ENCODE data around the gene MUC12.
"Not testable (repeated sequence)": the region's sequence is repeated elsewhere in the genome, so short reads cannot be mapped to it uniquely, and the experiment has no call there.

Gene MUC12

DNA sequence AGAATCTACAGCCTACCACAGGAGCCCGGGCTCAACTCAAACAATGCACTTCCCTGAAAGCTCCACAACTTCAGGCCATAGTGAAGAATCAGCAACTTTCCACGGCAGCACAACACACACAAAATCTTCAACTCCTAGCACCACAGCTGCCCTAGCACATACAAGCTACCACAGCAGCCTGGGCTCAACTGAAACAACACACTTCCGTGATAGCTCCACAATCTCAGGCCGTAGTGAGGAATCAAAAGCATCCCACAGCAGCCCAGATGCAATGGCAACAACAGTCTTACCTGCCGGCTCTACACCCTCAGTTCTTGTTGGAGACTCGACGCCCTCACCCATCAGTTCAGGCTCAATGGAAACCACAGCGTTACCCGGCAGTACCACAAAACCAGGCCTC is 22.3 kb downstream of the MUC12 start:
- no peak for FAIRE-seq

DNA sequence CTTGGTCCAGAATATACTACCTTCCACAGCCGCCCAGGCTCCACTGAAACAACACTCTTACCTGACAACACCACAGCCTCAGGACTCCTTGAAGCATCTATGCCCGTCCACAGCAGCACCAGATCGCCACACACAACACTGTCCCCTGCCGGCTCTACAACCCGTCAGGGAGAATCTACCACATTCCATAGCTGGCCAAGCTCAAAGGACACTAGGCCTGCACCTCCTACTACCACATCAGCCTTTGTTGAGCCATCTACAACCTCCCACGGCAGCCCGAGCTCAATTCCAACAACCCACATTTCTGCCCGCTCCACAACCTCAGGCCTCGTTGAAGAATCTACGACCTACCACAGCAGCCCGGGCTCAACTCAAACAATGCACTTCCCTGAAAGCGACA is 22.9 kb downstream of the MUC12 start:
- FAIRE-seq, result not testable (repeated sequence)

DNA sequence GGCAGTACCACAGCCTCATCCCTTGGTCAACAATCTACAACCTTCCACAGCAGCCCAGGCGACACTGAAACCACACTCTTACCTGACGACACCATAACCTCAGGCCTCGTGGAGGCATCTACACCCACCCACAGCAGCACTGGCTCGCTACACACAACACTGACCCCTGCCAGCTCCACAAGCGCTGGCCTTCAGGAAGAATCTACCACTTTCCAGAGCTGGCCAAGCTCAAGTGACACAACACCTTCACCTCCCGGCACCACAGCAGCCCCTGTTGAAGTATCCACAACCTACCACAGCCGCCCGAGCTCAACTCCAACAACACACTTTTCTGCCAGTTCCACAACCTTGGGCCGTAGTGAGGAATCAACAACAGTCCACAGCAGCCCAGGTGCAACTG is 25.3 kb downstream of the MUC12 start:
- FAIRE-seq, result not testable (repeated sequence)

DNA sequence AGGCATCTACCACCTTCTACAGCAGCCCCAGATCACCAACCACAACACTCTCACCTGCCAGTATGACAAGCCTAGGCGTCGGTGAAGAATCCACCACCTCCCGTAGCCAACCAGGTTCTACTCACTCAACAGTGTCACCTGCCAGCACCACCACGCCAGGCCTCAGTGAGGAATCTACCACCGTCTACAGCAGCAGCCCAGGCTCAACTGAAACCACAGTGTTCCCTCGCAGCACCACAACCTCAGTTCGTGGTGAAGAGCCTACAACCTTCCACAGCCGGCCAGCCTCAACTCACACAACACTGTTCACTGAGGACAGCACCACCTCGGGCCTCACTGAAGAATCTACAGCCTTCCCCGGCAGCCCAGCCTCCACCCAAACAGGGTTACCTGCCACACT is 29.2 kb downstream of the MUC12 start:
- FAIRE-seq, result not testable (repeated sequence)

DNA sequence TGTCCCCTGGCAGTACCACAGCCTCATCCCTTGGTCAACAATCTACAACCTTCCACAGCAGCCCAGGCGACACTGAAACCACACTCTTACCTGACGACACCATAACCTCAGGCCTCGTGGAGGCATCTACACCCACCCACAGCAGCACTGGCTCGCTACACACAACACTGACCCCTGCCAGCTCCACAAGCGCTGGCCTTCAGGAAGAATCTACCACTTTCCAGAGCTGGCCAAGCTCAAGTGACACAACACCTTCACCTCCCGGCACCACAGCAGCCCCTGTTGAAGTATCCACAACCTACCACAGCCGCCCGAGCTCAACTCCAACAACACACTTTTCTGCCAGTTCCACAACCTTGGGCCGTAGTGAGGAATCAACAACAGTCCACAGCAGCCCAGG is 30.0 kb downstream of the MUC12 start:
- not testable (repeated sequence) for FAIRE-seq

DNA sequence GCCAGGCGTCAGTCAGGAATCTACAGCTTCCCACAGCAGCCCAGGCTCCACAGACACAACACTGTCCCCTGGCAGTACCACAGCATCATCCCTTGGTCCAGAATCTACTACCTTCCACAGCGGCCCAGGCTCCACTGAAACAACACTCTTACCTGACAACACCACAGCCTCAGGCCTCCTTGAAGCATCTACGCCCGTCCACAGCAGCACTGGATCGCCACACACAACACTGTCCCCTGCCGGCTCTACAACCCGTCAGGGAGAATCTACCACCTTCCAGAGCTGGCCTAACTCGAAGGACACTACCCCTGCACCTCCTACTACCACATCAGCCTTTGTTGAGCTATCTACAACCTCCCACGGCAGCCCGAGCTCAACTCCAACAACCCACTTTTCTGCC is 30.7 kb downstream of the MUC12 start:
- FAIRE-seq, result not testable (repeated sequence)

DNA sequence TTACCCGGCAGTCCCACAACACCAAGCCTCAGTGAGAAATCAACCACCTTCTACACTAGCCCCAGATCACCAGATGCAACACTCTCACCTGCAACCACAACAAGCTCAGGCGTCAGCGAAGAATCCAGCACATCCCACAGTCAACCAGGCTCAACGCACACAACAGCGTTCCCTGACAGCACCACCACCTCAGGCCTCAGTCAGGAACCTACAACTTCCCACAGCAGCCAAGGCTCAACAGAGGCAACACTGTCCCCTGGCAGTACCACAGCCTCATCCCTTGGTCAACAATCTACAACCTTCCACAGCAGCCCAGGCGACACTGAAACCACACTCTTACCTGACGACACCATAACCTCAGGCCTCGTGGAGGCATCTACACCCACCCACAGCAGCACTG is 33.0 kb downstream of the MUC12 start:
- FAIRE-seq, result not testable (repeated sequence)

DNA sequence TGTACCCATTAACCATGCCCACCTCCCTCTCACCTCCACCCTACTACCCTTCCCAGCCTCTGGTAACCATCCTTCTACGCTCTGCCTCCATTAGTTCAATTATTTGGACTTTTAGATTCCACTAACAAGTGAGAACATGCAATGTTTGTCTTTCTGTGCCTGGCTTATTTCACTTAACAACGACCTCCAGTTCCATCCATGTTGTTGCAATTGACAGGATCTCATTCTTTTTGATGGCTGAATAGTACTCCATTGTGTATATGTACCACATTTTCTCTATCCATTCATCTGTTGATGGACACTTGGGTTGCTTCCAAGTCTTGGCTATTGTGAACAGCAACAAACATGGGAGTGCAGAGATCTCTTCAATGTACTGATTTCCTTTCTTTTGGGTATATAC is 38.0 kb downstream of the MUC12 start:
- FAIRE-seq, result not testable (repeated sequence)

DNA sequence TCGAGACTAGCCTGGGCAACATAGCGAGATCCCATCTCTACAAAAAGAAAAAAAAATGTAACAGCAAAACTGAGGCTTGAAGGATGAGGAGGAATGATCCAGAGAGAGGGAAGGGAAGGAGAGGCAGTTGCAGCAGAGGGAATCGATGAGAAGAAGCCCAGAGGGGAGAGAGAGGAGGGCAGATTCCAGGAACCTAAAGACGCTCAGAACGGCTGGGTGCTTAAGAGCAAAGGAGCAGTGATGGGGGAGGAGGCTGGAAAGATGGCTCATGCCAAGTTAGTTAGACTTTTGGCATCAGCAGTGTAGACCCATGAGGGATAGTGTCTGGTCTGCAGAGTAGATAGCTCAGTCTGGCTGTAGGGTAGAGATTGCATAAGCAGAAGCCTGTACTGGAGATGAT is 40.3 kb downstream of the MUC12 start:
- FAIRE-seq, result no peak

DNA sequence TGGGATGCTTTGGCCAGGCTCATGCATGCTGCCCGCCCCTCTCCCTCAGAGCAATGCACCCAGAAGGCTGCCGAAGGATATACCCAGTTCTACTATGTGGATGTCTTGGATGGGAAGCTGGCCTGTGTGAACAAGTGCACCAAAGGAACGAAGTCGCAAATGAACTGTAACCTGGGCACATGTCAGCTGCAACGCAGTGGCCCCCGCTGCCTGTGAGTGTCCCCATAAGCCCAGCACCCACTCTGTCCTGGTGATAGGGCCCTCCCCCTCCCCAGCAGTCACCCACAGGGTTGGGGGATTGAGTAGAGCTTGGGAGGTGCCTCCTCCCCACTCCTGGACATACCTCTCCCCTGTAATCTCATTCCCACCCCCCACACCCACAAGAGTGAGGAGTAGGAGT is 43.6 kb downstream of the MUC12 start:
- no peak for FAIRE-seq

DNA sequence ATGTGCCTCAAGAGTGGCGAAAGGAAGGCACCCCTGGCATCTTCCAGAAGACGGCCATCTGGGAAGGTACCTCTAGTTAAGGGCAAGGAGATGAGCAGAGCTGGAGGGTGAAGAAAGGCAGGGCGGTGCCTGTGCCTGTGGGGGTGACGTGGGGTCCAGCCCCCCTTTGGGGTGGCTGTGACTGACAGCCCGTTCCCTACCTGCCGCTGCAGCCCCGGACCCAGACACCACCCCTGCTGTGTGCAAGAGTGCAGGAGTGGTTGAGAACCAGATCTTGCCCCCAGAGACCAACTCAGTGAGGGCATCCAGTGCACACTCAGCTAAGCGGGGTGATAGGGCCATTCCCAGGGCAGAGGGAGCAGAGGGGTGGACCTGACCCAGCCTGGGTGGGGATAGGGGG is 46.3 kb downstream of the MUC12 start:
- no peak for FAIRE-seq

DNA sequence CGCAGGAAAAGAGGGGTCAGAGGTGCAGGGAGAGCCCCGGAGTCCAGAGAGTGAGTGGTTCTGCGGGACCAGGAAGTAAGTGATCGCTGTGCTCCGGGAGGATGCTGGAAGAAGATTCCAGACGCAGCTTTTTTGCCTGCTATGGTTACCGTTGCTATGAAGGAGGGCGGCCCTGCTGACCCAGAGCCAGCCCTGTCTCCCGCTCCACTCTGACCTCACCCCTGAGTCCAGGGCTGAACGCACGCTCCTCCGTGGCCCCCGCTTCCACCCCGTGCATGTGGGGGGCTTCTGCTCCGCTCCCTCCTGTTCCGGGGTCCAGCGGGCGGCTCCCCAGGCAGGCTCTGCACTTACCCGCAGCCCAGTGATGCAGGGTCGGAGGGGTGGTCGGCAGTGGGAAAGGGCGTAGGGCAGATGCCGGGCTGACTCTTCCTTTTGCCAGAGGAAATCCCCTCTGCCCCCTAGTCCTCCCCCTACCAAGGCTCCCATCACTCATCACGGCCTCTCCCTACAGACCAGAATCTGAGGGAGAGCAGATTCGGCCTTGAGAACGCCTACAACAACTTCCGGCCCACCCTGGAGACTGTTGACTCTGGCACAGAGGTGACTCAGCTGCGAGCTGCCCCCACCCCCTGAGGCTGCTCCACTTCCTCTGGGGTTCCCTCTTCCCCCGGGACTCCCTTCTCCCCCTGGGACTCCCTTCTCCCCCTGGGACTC is 47.9 kb downstream of the MUC12 start:
- no peak for FAIRE-seq

DNA sequence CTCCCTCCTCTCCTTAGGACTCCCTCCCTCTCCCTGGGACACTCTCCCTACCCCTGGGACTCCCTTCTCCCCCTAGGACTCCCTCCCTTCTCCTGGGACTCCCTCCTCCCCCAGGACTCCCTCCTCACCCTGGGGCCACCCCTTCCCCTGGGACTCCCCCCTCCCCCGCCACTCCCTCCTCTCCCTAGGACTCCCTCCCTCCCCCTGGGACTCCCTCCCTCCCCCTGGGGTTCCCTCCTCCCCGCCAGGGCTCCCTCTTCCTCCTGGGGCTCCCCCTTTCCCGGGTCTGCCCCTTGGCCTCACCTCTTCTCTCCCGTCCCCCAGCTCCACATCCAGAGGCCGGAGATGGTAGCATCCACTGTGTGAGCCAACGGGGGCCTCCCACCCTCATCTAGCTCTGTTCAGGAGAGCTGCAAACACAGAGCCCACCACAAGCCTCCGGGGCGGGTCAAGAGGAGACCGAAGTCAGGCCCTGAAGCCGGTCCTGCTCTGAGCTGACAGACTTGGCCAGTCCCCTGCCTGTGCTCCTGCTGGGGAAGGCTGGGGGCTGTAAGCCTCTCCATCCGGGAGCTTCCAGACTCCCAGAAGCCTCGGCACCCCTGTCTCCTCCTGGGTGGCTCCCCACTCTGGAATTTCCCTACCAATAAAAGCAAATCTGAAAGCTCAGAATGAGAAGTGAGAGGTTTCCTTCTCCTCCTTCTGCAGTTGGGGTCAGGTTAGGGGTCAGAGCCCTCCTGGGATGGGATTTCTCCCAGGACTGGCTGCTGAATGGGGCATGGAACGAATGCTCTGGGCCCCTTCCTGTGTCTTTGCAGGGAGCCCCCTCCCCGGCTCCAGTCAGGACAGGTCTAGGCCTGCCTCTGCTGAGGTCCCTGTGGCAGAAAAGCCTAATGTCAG is 49.2 kb downstream of the MUC12 start:
- FAIRE-seq, result no peak

DNA sequence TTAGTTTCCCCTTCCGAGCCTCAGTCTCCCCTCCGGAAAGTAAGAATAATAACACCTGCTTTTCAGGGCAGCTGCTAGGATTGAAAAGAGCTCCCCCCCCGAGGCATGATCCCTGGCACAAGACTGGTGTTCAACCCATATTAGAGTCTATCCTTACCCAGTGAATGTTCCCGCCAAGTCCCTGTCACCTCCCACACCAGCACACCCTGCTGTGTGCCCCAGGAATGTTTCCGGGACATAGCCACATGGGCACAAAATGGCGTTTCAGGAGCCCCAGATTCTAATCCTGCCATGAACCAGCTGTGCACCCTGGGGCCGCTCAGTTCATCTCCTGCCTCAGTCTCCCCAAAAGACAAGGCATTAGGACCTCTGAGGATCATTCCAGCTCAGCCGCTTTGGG is 51.1 kb downstream of the MUC12 start:
- FAIRE-seq, result no peak

DNA sequence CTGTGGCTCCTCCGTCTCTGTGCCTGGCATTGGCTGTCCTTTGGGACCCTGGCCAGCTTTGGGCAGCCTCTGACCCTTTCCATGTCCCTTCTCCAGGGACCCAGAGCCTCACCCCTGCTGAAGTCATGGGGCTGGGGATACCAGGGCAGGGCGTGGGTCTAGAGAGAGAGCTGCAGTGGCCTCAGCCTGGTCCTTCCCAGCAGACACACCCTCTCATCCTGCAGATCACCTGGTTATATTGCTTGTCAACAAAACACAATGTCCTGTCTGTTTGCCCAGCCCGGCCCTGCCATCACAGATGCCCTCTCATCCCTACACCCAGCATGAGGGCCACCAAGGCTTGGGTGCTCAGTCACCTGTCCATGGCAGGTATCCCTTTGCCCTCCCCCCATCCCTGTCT is 52.3 kb downstream of the MUC12 start:
- no peak for FAIRE-seq

DNA sequence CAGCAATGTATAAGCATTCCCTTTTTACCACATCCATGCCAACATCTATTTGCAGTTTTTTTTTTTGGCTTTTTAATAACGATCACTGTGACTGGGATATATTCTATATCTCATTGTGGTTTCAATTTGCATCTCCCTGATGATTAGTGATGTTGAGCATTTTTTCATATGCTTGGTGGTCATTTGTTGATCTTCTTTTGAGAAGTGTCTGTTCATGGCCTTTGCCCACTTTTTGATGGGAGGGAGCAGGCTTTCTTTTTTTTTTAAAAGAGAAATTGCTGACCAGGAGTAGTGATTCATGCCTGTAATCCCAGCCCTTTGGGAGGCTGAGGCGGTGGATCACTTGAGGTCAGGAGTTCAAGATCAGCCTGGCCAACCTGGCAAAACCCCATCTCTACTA is 54.5 kb downstream of the MUC12 start:
- no peak for FAIRE-seq

DNA sequence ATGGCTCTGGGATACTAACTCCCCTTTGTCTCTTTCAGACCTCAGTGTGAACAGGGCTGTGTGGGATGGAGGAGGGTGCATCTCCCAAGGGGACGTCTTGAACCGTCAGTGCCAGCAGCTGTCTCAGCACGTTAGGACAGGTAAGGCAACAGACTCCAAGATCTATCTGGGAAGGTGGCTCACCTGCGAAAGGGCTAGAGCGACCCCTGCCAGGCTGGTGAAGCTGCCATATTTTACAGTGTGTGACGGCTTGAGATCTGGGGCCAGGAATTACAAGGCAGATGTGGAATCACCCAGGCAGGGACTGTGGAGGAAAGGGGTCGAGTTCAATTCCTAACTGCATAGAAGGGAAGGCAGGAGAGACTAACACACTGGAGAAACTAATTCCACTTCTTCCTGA is 61.7 kb downstream of the MUC12 start:
- no peak for FAIRE-seq

DNA sequence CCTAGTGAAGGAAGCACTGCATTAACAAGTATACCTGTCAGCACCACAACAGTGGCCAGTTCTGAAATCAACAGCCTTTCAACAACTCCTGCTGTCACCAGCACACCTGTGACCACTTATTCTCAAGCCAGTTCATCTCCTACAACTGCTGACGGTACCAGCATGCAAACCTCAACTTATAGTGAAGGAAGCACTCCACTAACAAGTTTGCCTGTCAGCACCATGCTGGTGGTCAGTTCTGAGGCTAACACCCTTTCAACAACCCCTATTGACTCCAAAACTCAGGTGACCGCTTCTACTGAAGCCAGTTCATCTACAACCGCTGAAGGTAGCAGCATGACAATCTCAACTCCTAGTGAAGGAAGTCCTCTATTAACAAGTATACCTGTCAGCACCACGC is 66.6 kb downstream of the MUC12 start:
- no peak for FAIRE-seq

DNA sequence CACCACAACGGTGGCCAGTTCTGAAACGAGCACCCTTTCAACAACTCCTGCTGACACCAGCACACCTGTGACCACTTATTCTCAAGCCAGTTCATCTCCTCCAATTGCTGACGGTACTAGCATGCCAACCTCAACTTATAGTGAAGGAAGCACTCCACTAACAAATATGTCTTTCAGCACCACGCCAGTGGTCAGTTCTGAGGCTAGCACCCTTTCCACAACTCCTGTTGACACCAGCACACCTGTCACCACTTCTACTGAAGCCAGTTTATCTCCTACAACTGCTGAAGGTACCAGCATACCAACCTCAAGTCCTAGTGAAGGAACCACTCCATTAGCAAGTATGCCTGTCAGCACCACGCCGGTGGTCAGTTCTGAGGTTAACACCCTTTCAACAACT is 71.9 kb downstream of the MUC12 start:
- not testable (repeated sequence) for FAIRE-seq

DNA sequence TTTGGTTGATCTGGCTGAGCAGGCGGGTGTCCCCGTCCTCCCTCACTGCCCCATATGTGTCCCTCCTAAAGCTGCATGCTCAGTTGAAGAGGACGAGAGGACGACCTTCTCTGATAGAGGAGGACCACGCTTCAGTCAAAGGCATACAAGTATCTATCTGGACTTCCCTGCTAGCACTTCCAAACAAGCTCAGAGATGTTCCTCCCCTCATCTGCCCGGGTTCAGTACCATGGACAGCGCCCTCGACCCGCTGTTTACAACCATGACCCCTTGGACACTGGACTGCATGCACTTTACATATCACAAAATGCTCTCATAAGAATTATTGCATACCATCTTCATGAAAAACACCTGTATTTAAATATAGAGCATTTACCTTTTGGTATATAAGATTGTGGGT is 89.0 kb downstream of the MUC12 start:
- FAIRE-seq, result no peak

DNA sequence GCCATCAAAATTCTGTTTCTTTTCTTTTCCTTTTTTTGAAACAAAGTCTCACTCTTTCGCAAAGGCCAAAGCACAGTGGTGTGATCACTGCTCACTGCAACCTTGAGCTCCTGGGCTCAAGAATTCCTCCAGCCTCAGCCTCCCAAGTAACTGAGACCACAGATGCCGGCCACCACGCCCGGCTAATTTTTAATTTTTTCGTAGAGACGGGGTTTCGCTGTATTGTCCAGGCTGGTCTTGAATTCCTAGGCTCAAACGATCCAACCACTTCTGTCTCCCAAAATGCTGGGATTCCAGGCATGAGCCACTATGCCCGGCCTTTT is 90.2 kb downstream of the MUC12 start:
- no peak for FAIRE-seq

DNA sequence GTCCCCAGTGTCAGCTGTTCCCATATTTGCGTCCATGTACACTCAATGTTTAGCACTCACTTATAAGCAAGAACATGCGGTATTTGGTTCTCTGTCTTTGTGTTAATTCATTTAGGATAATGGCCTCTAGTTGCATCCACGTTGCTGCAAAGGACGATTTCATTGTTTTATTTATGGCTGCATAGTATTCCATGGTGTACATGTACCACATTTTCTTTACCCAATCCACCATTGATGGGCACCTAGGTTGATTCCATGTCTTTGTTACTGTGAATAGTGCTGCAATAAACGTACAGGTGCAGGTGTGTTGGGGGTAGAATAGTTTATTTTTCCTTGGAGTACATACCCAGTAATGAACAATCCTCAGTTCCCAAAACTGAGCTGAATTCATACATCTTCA is 91.6 kb downstream of the MUC12 start:
- FAIRE-seq, result no peak

DNA sequence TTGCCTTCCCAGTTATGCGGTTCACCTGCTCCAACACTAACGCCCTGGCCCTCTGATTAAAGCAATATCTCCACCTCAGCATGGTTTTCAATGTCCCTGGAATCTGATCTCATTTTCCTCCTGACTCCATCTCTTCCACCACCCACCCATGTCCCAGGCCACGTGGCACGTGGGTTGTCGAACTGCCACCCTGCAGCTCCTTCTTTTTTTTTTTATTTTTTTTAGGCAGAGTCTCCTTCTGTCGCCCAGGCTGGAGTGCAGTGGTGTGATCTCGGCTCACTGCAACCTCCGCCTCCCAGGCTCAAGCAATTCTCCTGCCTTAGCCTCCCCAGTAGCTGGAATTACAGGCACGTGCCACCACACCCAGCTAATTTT is 94.8 kb downstream of the MUC12 start:
- FAIRE-seq, result not testable (repeated sequence)

DNA sequence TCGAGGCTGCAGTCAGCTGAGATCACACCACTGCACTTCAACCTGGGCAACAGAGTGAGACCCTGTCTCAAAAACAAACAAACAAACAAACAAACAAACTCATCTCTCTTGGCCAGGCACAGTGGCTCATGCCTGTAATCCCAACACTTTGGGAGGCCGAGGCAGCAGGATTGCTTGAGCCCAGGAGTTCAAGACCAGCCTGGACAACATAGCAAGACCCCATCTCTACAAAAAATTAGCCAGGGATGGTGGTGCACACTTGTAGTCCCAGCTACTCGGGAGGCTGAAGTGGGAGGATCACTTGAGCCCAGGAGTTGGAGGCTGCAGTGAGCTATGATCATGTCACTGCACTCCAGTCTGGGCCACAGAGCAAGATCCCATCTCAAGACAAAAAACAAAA is 95.8 kb downstream of the MUC12 start:
- not testable (repeated sequence) for FAIRE-seq
